Kidney (tissue), 14 donors: ENCODE measurements around the gene SNX5. TPM values are rescaled to one million over a fixed set of nuclear protein-coding genes. Genes with fewer than 3 reads are reported as not detected.

ENCODE experiments used
- DNase-seq, 5 donors: peaks; one replicate each; pipeline ENCODE4 v3.0.0-alpha.2; 2013 to 2020
- FAIRE-seq: peaks from 2 replicates; lab custom pipeline; 2012; peaks lifted over from hg19 to GRCh38; lab: Jason Lieb, UNC
- H3K27ac ChIP-seq, 2 donors: one replicate each; pipeline ENCODE4 v1.7.0; 2013; ENCODE audit warnings: low read depth in 2 of 2, low read length in 2 of 2, inconsistent platforms in 1 of 2
- H3K27me3 ChIP-seq: one replicate; pipeline ENCODE4 v1.7.1; 2013; ENCODE audit warnings: low read length, inconsistent platforms; ENCODE audit not compliant: control insufficient read depth, insufficient read depth
- H3K36me3 ChIP-seq, 3 donors: one replicate each; pipeline versions ENCODE4 v1.7.0 to v1.7.1; 2013; ENCODE audit warnings: low read length in 3 of 3, control low read depth in 1 of 3, inconsistent platforms in 1 of 3; ENCODE audit not compliant: insufficient read depth in 3 of 3, control insufficient read depth in 2 of 3
- H3K4me1 ChIP-seq, 3 donors: one replicate each; pipeline versions ENCODE4 v1.7.0 to v1.7.1; 2013; ENCODE audit warnings: low read length in 3 of 3, inconsistent platforms in 1 of 3, low read depth in 1 of 3; ENCODE audit not compliant: control insufficient read depth in 2 of 3, insufficient read depth in 2 of 3
- H3K4me3 ChIP-seq, 3 donors: one replicate each; pipeline versions ENCODE4 v1.7.0 to v1.8.1; 2013; ENCODE audit warnings: low read length in 3 of 3, control low read depth in 1 of 3, inconsistent platforms in 1 of 3
- H3K9ac ChIP-seq, 3 donors: one replicate each; pipeline versions ENCODE4 v1.7.0 to v1.7.1; 2013; ENCODE audit warnings: low read length in 3 of 3, control low read depth in 1 of 3, inconsistent platforms in 1 of 3
- H3K9me3 ChIP-seq, 3 donors: one replicate each; pipeline versions ENCODE4 v1.7.0 to v1.7.1; 2013; ENCODE audit warnings: low read length in 3 of 3, control low read depth in 1 of 3, inconsistent platforms in 1 of 3; ENCODE audit not compliant: control insufficient read depth in 2 of 3, insufficient read depth in 1 of 3
- CTCF ChIP-seq: IDR thresholded peaks from 3 replicates; pipeline ENCODE4 v1.5.1; 2012; ENCODE audit warnings: mild to moderate bottlenecking, moderate library complexity, borderline replicate concordance; ENCODE audit not compliant: insufficient read depth; ENCODE audit errors: extremely low read depth
- intact Hi-C: fragments of 100-400 bp; cut with DNase I; formaldehyde crosslinking; loops from one replicate; pipeline ENCODE4 v1.11.1; 2022
- polyA plus RNA-seq: library from polyadenylated mRNA; stranded (reverse); fragments of 350-450 nt; fragmentation: Illumina TruSeq; extraction: RNeasy Lipid Tissue Mini Kit (QIAGEN cat#74804); gene quantifications from one replicate; pipeline ENCODE4 v1.2.3, GENCODE V29; 2014; ENCODE audit warnings: low read depth, low replicate concordance; ENCODE audit not compliant: insufficient read depth
- total RNA-seq: library from RNA; stranded (reverse); fragmentation: NEBNext Ultra II Directional; extraction: Animal tissue kit (Norgen Biotek cat#: 25700); gene quantifications from one replicate; pipeline ENCODE4 v1.2.1, GENCODE V29; 2021
- donor health status: control.
- donor health status: control.
- donor health status: control.
- donor health status: control.
- donor health status: control.
- donor health status: DM: yes; HTN: yes; CAD: no.
- donor health status: Normal renal cell carcinoma (clear cell type).

The SNX5 gene
- total and polyA plus RNA-seq, 2 donors from 2014 or later = 94.9 to 133 TPM

DNA sequence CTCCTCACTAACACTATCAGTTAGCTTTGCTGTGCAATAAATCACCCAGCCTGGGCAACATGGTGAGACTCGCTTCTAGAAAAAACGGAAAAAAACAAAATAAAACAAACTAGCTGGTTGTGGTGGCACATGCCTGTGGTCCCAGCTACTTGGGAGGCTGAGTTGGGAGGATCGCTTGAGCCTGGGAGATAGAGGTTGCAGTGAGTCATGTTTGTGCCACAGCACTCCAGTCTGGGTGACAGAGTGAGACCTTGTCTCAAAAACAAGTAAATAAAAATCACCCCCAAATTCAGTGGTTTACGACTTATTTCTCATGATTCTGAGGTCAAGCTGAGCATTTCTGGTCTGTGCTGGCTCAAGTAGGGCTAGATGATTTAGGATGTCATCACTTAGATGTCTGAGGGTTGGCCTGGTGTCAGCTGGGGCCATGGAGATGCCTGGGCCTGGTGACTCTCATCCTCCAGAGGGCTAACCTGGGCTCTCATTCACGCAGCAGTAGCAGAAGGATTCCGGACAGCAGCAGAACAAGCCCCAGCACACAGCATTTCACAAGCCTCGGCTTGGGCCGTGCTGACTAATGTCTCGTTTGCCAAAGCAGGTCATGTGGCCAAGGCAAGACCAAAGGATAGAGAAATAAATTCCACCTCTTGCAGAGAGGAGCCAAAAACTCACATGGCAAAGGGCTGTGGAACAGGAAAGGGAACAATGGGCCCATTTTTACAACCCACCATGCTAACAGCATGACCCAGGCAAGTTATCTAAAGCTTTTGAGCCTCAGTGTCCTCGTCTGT, 32.7 kb upstream of the SNX5 start:
- H3K36me3 ChIP-seq = no peaks in the 10 kb centered on the region
- no peaks in the 10 kb centered on the region for H3K27me3 ChIP-seq
- peaks cover 0 to 12% (median 3%) of the 10 kb centered on the region in 3 donors for H3K4me1 ChIP-seq
- FAIRE-seq (no peak), DNase-seq (no peak)
- TF ChIP-seq CTCF = no peak
- H3K9me3 ChIP-seq = no peaks in the 10 kb centered on the region
- intact Hi-C loops = loop anchor here (10.0 kb wide), 1 partner anchor 497 kb away; no protein-coding TSS in a partner anchor
- no peak overlapping the region for H3K4me3 ChIP-seq
- no peak overlapping the region for H3K27ac ChIP-seq
- no peak overlapping the region for H3K9ac ChIP-seq

GRCh38 chr20:17999566-17999965, 31.0 kb upstream of the SNX5 start:
- Histone ChIP-seq H3K27ac (no peak overlapping the region), H3K4me1 (peaks cover 2 to 11% (median 8%) of the 10 kb centered on the region in 3 donors), H3K9ac (no peak overlapping the region), H3K27me3 (no peaks in the 10 kb centered on the region), H3K4me3 (no peak overlapping the region), H3K9me3 (no peaks in the 10 kb centered on the region), H3K36me3 (no peaks in the 10 kb centered on the region)
- DNase-seq (no peak), FAIRE-seq (no peak)
- TF ChIP-seq CTCF = no peak
- intact Hi-C loops = no loop called here

DNA sequence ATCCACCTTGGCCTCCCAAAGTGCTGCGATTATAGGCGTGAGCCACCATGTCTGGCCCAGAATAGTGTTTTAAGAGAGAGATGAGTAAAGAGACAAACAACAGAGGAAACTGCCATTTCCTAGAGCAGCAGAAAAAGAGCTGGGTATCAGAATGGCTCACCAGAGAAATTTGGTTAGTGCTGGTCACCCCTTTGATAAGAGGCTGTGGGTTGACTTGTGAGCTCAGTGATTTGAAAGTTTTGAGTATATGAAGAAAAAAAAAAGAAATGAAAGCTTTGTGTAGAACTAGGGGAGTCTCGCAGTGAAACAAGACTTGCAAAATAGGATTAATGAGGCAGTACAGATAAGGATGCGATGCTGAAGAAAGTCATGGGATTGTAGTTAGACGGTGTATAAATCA, 29.9 kb upstream of the SNX5 start:
- no peak overlapping the region for H3K9ac ChIP-seq
- H3K27me3 ChIP-seq = no peaks in the 10 kb centered on the region
- no peak for TF ChIP-seq CTCF
- peaks cover 2 to 8% (median 4%) of the 10 kb centered on the region in 3 donors for H3K4me1 ChIP-seq
- no peaks in the 10 kb centered on the region for H3K36me3 ChIP-seq
- H3K27ac ChIP-seq = no peak overlapping the region
- intact Hi-C loops = no loop called here
- H3K9me3 ChIP-seq = no peaks in the 10 kb centered on the region
- DNase-seq (no peak), FAIRE-seq (no peak)
- no peak overlapping the region for H3K4me3 ChIP-seq
